Measurements from ENCODE around the gene BHLHE23.

Gene BHLHE23

GRCh38 chr20:63054103-63054474 is 47.3 kb upstream of the BHLHE23 start:
- no peak for DNase-seq
- H3K9ac ChIP-seq (ENCODE audit: low read length), result no peak overlapping the region
- H2AFZ ChIP-seq (ENCODE audit: low read length), result no peak overlapping the region
- no peak overlapping the region for H3K27ac ChIP-seq (ENCODE audit: low read length)
- no peaks in the 10 kb centered on the region for H3K9me2 ChIP-seq (replicated peaks; ENCODE audit: insufficient read depth, low read length)
- H3F3A ChIP-seq (ENCODE audit: insufficient read depth, low read length), result no peaks in the 10 kb centered on the region
- no peak for TF ChIP-seq EZH2 (optimal IDR thresholded peaks at IDR 0.05; ENCODE audit: low read depth, low read length)
- TF ChIP-seq CTCF (IDR thresholded peaks at IDR 0.05; ENCODE audit: low read length), result no peak
- TF ChIP-seq EZH2phosphoT487 (IDR thresholded peaks at IDR 0.05; ENCODE audit: low read length), result no peak
- H3K27me3 ChIP-seq (replicated peaks; ENCODE audit: insufficient read depth, low read length), result peaks cover 94% of the 10 kb centered on the region
- no peak overlapping the region for H3K4me2 ChIP-seq (ENCODE audit: low read depth, low read length)
- H3K4me3 ChIP-seq (ENCODE audit: low read length), result no peak overlapping the region
- no peaks in the 10 kb centered on the region for H4K20me1 ChIP-seq (ENCODE audit: insufficient read depth, low read length)
- no peaks in the 10 kb centered on the region for H3K9me3 ChIP-seq (replicated peaks; ENCODE audit: insufficient read depth, low read length)
- H3K79me2 ChIP-seq (ENCODE audit: low read length), result no peaks in the 10 kb centered on the region
- no peaks in the 10 kb centered on the region for H3K36me3 ChIP-seq (replicated peaks; ENCODE audit: insufficient read depth, low read length)
- no peaks in the 10 kb centered on the region for H3K4me1 ChIP-seq (ENCODE audit: low read length)

GRCh38 chr20:63053432-63054102 is 46.8 kb upstream of the BHLHE23 start:
- TF ChIP-seq EZH2 (optimal IDR thresholded peaks at IDR 0.05; ENCODE audit: low read depth, low read length), result no peak
- H3K27me3 ChIP-seq (replicated peaks; ENCODE audit: insufficient read depth, low read length), result peaks cover 91% of the 10 kb centered on the region

GRCh38 chr20:63052571-63053431 is 46.0 kb upstream of the BHLHE23 start:
- no peak overlapping the region for H3K9ac ChIP-seq (ENCODE audit: low read length)
- TF ChIP-seq EZH2phosphoT487 (IDR thresholded peaks at IDR 0.05; ENCODE audit: low read length) (no peak), CTCF (IDR thresholded peaks at IDR 0.05; ENCODE audit: low read length) (no peak), EZH2 (optimal IDR thresholded peaks at IDR 0.05; ENCODE audit: low read depth, low read length) (no peak)
- no peaks in the 10 kb centered on the region for H3F3A ChIP-seq (ENCODE audit: insufficient read depth, low read length)
- no peaks in the 10 kb centered on the region for H3K9me3 ChIP-seq (replicated peaks; ENCODE audit: insufficient read depth, low read length)
- H2AFZ ChIP-seq (ENCODE audit: low read length), result no peak overlapping the region
- no peak overlapping the region for H3K4me3 ChIP-seq (ENCODE audit: low read length)
- no peaks in the 10 kb centered on the region for H3K36me3 ChIP-seq (replicated peaks; ENCODE audit: insufficient read depth, low read length)
- H3K4me1 ChIP-seq (ENCODE audit: low read length), result no peaks in the 10 kb centered on the region
- H3K9me2 ChIP-seq (replicated peaks; ENCODE audit: insufficient read depth, low read length), result no peaks in the 10 kb centered on the region
- H3K27ac ChIP-seq (ENCODE audit: low read length), result no peak overlapping the region
- no peaks in the 10 kb centered on the region for H3K79me2 ChIP-seq (ENCODE audit: low read length)
- H3K4me2 ChIP-seq (ENCODE audit: low read depth, low read length), result no peak overlapping the region
- DNase-seq, result no peak
- no peaks in the 10 kb centered on the region for H4K20me1 ChIP-seq (ENCODE audit: insufficient read depth, low read length)
- peaks cover 91% of the 10 kb centered on the region for H3K27me3 ChIP-seq (replicated peaks; ENCODE audit: insufficient read depth, low read length)

More at GRCh38 chr20:63053432-63054102, 46.8 kb upstream of the BHLHE23 start:
- Histone ChIP-seq H3K9me3 (replicated peaks; ENCODE audit: insufficient read depth, low read length) (no peaks in the 10 kb centered on the region), H3F3A (ENCODE audit: insufficient read depth, low read length) (no peaks in the 10 kb centered on the region), H3K79me2 (ENCODE audit: low read length) (no peaks in the 10 kb centered on the region), H3K9ac (ENCODE audit: low read length) (no peak overlapping the region), H4K20me1 (ENCODE audit: insufficient read depth, low read length) (no peaks in the 10 kb centered on the region), H3K4me3 (ENCODE audit: low read length) (no peak overlapping the region), H3K9me2 (replicated peaks; ENCODE audit: insufficient read depth, low read length) (no peaks in the 10 kb centered on the region), H3K4me1 (ENCODE audit: low read length) (no peaks in the 10 kb centered on the region), H3K36me3 (replicated peaks; ENCODE audit: insufficient read depth, low read length) (no peaks in the 10 kb centered on the region), H3K27ac (ENCODE audit: low read length) (no peak overlapping the region), H3K4me2 (ENCODE audit: low read depth, low read length) (no peak overlapping the region), H2AFZ (ENCODE audit: low read length) (no peak overlapping the region)
- no peak for DNase-seq

Measured in MM.1S (cell line).